ENCODE results near the gene SPPL2B.

The SPPL2B gene

DNA sequence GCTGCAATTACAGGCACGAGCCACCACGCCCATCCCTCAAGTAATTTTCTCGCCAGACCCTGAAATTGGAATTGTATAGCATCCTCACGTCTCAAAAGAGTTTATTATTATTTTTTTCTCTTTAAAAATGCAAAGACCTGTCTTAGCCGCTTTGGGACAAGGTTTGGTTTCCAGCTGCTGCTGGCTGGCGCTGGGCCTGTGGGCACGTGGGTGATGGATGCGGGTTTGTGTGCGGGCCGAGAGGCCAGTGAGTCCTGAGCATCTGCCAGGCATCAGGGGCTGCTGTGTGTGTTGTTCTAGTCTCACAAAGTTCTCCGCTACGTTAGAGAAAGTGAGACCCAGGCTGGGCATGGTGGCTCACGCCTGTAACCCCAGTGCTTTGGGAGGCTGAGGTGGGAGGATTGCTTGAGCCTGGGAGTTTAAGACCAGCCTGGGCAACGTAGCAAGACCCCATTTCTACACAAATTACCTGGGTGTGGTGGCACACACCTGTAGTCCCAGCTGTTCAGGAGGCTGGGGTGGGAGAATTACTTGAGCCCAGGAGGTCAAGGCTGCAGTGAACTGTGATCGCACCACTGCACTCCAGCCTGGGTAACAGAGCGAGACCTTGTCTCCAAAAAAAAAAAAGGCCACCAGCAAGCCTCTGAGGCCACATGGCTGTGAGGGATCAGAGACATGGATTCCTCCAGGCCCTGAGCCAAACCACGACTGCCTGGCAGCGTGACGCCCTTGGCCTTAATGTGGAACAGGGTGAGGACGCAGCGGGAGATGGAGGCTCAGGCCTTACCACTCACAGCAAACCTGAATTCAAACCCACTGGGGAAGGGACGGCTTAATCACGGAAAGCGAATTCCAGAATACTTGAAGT, 26.9 kb downstream of the SPPL2B start:
- DNase-seq (ENCODE audit: low spot score) (no peak), FAIRE-seq (no peak)

DNA sequence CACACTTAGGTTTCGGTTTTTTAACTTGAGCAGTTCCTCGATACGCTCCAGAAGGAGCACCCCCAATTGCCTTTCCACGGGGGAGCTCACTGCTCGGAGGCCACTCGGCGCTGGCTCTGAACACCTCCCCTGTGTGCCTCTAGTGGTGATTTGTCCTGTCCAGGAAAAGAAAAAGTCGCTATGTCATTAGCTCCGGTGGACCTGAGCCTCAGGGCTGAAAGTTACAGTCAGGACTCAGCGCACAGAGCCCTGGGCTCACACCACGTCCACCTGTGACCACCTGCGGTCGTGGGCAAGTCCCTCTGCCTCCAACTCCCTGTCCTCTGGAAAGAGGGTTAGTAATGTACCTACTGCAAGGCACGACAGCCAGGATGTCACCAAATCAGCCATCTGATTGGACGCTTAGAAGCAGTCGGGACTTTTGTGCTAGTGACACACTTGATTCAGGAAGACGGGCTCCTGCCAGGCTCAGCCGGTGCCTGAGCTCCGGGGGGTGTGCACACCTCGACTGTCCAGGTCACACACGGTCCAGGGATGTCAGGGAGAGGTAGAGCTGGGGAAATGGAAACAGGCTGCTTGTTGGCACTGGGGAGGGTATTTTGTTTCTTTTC, 27.7 kb downstream of the SPPL2B start:
- DNase-seq (ENCODE audit: low spot score), result no peak
- FAIRE-seq, result no peak

DNA sequence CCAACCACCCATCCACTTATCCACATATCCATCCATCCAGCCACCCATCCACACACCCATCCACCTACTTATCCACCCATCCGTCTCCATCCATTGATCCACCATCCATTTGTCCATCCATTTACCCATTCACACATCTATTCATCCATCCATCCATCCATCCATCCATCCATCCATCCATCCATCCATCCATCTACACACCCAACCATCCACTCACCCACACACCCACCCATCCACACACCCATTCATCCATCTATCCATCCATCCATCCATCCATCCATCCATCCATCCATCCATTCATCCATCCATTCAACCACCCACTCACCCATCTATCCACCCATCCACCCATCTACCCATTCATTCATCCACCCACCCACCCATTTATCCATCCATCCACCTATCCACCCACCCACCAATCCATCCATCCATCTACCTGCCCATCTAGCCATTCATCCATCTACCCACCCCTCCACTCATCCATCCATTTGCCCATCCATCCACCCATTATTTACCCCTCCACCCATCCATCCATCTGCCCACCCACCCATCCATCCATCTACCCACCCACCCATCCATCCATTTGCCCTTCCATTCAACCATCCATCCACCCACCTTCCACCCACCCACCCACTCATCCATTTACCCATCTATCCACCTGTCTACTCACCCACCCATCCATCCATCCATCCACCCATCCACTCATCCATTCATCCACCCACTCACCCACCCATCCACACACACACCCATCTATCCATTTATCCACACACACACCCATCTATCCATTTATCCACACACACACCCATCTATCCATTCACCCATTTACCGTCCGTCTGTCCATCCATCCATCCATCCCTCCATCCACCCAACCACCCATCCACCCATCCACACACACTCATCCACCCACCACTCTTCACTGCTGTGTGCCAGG, 29.1 kb downstream of the SPPL2B start:
- DNase-seq (ENCODE audit: low spot score) (no peak), FAIRE-seq (peak; percentile 66)

DNA sequence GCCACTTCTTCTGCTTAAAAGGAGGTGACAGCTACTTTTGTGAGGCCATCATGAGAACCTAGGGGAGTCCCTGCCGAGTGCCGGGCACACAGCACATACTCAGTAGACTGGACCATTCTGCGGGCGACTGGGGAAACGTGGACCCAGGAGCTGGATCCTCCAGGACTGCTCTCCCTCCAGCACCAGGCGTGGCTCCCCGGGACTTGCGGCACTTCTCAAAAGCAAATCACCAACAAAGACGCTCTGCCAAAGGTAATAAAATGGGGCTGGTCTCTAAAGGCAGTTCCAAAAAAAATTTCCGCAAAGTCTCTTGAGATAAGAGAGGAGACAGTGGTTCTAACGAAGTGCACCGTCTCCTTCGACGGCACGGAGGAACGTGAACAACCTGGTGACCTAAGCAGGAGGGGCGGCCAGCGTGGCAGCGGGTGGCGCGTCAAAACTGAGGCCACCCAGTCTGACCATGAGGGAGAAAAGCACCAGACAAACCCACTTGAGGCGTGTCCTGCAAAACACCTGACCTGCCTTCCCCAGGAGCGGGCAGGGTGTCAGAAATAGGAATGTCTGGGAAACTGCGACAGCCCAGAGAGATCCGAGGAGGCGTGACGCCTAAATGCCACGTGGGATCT, 30.2 kb downstream of the SPPL2B start:
- FAIRE-seq (no peak), DNase-seq (ENCODE audit: low spot score) (no peak)

DNA sequence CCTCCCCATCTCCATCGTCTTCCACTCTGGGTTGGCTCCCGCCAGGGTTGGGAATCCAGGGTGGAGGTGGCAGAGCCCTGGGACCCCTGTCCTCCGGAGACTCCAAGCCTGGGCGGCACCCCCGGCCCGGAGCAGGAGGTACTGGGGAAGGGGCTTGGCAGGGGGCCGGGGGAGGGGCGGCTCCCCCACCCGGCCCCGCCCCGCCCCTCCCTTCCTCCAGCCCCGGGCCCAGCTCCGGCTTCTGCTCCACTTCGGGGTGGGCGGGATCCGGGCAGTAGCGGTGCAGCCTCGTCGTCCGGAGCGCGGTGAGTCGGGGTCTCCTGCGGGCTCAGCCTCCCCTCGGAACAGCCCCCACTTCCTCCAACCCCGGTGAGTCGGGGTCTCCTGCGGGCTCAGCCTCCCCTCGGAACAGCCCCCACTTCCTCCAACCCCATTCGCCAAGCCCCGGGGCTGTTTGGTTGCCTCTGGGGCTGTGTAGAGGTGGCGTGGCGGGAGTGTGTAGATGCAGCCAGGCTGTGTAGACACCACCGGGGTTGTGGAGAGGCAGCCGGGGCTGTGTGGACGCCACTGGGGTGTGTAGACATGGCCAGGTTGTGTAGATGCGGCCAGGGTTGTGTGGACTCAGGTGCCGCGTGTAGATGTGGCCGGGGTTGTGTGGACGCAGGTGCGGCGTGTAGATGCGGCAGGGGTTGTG, 31.7 kb downstream of the SPPL2B start, which contains the start of gene TMPRSS9:
TMPRSS9 (plus strand) TSS at position 274 of the 694 bp plus-strand sequence. CDS start 29,521 bp downstream, outside the sequence.
- DNase-seq (ENCODE audit: low spot score) (no peak), FAIRE-seq (no peak)

DNA sequence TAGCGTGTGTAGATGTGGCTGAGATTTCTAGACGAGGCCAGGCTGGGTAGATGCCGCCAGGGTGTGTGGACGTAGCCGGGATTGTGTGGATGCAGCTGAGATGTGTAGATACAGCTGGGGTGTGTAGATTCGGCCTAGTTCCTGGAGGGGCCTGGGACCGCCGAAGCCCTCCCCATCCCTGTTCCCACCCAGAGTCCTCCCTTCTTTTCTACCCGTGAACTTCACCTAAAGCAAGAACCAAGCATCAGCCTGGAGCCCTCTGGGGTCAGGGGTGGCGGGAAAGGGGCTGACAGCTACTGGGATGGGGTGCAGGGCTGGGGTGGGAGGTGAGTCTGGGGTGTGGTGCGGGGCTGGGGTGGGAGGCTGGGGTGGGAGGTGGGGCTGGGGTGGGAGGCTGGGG, 32.3 kb downstream of the SPPL2B start:
- DNase-seq (ENCODE audit: low spot score), result no peak
- no peak for FAIRE-seq

DNA sequence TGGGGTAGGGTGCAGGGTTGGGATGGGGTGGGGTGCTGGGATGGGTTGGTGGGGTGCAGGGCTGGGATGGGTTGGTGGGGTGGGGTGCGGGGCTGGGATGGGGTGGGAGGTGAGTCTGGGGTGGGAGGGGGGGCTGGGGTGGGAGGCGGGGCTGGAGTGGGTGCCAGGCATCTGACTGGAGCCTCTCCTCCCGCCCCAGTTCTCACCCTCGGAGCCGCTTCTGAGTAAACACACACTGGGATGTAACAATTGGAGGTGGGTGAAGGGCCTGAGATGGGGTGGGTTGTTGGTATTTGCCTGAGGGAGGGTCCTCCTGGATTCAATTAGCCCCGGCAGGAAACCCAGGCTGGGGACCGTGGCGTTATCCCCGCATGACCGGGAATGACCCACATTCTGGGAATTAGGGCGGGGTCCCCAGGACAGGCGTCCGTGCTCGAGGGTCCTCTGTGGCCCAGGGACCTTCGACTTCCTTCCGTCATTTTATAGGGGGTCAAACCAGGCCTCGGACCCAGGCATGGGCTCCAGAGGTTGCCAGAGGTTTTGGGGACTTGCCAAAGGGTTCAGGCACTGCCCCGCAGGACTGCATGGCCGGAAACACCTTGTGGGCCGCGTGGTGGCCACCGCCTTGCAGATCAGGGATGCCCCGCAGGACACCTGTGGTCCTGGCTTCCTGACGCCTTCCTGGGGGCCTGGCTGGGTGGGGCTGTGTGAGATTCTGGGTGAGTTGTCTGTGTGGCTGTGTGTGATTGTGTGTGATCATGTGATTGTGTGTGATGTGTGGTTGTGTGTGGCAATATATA, 33.0 kb downstream of the SPPL2B start:
- DNase-seq (ENCODE audit: low spot score) (no peak), FAIRE-seq (no peak)

DNA sequence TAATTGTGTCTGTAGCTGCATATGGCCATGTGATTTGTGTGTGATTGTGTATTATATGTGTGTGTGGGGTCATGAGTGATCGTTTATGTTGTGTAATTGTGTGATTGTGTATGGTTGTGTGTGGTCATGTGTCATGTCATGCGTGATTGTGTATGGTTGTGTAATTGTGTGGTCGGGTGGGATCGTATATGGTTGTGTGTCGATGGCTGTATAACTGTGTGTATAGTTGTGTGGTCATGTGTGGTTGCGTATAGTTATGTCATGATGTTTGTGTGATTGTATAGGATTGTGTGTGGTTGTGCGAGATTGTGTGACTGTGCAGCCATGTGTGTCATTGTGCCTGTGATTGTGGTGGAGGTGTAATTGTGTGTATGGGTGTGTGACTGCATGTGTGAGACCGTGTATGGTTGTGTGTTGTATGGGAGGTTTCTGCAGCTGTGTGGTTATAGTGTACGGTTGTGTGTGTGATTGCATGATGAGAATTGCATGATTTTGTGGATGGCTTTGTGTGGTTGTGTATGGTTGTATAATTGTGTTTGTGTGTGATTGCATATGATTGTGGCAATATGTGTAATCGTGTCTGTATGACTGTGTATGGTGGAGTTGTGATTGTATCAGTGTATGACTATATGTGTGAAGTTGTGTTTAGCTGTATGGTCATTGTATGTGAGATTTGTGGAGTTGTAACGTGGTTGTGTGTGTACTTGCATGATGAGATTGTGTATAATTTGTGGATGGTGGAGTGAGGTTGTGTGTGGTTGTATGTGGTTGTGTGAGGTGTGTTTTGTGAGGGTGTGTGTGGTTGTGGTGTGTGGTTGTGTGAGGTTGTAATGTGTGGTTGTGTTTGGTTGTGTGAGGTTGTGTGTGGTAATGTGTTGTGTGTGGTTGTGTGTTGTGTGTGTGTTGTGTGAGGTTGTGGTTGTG, 33.8 kb downstream of the SPPL2B start:
- FAIRE-seq (peak; percentile 53), DNase-seq (ENCODE audit: low spot score) (no peak)

DNA sequence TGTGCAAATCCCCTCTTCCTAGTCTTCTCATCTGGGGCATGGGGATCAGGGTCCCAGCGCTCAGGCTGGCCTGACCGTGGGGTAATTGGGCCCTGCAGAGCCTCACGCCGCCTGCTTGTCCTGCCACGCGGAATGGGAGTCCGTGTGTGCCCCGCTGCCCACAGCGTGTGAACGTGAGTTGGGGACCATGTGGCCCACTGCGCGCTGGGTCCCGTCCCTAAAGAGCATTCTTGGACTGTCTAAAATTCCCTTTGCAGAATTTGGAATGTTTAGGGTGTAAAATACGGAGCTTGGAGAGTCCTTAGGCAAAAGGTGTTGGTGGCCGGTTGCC, 34.5 kb downstream of the SPPL2B start:
- no peak for DNase-seq (ENCODE audit: low spot score)
- FAIRE-seq, result no peak

DNA sequence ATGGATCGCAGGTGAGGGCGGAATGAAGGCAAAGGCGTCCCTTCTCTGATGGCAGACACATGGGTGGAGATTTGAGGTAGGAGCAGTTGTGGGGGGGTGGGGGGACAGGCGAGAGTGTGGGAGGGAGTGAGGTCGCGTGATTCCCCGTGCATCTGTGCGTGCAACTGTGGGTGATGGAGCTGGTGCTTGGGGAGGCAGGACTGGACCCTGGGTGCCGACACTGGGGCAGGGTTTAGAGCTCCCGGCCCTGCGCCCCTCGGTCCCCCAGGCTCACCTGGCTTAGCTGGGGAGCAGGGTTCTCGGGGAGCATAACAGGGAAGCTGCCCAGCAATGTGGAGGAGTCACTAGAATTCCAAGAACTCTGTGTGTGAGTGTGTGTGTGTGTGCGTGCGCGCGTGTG, 34.9 kb downstream of the SPPL2B start:
- DNase-seq (ENCODE audit: low spot score) (no peak), FAIRE-seq (no peak)

DNA sequence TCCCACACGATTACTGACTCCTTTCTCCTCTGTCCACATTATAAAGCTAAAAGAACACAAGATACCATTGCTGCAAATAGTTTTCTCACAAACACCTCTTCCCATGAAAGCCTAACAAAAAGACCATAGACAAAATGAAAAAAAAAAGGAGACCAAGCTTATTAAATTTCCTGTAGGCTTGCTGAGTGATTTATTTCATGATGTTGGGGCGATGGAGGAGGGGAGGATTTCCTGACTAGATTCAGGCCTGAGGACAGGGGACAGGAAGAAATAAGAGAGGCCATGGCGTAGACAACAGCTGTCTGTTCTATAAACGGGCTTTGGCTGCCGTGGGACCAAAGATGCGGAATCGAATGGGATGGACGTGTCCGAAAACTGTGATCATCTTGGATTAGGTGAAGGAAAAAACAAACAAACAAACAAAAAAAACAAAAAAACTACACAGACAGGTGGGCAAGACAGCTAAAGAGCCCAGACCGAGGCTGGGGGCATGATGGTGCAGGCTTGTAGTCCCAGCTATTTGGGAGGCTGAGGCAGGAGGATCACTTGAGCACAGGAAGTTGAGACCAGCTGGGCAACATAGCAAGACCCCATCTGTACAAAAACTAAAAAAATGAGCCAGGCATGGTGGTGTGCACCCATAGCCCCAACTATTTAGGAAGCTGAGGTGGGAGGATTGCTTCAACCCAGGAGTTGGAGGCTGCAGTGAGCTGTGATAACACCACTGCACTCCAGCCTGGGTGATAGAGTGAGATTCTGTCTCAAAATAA, 36.9 kb downstream of the SPPL2B start:
- FAIRE-seq (no peak), DNase-seq (ENCODE audit: low spot score) (no peak)

DNA sequence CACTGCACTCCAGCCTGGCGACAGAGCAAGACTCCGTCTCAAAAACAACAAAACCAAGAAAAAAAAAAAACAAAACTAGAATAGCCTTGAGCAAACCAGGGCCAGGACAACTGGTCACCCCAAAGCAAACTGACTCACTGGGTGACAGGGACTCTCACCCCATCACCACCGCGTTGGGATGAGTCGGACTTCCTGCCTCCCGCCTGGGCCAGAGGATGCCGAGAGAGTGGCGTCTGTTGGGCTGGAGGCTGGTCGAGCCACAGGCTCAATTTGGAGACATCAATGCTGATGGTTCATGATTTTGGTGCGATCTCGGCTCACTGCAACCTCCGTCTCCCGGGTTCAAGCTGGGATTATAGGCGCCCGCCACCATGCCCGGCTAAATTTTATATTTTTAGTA, 43.2 kb downstream of the SPPL2B start:
- FAIRE-seq (no peak), DNase-seq (ENCODE audit: low spot score) (no peak)

DNA sequence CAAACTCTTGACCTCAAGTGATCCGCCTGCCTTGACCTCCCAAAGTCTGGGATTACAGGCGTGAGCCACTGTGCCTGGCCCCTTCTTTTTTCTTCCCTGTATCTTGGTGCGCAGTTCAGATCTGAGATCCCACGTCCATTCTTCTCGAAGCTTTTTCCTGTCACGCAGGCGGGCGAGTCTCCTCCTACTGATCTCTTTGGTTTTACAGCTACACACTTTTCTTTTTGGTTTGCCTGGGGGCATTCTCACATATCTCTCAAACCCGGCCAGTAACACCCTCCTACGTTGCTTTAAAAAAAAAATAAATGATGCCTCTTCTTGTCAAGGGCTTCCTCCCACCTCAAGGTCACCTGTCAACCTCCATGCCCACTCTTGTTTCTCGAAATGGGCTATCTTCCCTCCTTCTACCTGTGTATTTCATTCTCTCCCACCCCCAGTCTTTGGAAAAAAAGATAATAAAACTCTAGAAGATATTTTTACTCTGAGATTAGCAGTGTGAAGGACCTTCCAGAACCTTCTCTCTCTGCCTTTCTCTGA, 43.7 kb downstream of the SPPL2B start:
- no peak for FAIRE-seq

DNA sequence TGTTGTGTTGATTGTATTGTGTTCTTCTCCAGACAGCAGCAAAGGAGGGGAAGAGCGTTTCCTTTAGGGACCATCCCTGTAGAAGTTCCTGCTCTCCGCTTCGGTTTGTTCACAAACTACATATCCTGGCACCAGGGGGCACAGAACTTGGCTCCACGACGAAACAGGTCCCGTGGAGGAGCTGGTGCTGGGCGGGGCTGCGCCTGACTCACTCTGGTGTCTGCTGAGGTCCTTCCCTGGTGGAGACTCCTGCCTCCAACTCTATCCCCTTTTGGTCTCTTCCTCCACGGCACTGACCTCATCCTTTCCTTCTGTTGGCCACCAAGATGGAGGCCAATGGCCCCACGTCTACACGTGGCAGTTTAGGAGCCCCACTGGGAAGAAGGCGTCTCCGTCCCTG, 46.3 kb downstream of the SPPL2B start:
- DNase-seq (ENCODE audit: low spot score) (no peak), FAIRE-seq (no peak)

More for the DNA sequence above, 43.7 kb downstream of the SPPL2B start:
- no peak for DNase-seq (ENCODE audit: low spot score)

DNA sequence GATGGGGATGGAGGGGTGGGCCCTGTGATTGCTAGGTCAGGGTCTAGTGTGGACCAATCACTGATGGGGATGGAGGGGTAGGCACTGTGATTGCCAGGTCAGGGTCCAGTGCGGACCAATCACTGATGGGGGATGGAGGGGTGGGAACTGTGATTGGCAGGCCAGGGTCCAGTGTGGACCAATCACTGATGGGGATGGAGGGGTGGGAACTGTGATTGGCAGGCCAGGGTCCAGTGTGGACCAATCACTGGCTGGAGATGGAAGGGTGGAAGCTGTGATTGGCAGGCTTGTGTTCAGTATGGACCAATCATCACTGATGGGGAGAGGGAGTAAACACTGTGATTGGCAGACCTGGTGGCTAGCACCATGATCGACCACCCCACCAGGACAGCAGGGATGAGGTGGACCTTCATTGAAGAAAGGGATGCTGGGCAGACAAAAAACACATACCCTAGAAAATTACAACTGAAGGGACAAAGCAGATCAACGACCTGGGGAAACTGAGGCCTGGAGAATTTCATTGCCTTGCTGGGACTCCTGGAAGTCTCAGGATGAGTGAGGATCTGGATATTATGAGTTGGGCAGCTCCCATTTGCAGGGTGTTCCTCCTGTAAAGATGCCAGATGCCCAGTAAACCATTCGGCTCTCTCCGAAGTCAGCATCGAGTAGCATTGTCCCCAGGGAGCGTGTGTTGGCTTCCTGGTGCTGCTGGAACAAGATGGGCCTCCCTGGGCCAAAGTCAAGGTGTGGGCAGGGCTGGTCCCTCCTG, 47.1 kb downstream of the SPPL2B start:
- FAIRE-seq, result peak; percentile 77
- no peak for DNase-seq (ENCODE audit: low spot score)

DNA sequence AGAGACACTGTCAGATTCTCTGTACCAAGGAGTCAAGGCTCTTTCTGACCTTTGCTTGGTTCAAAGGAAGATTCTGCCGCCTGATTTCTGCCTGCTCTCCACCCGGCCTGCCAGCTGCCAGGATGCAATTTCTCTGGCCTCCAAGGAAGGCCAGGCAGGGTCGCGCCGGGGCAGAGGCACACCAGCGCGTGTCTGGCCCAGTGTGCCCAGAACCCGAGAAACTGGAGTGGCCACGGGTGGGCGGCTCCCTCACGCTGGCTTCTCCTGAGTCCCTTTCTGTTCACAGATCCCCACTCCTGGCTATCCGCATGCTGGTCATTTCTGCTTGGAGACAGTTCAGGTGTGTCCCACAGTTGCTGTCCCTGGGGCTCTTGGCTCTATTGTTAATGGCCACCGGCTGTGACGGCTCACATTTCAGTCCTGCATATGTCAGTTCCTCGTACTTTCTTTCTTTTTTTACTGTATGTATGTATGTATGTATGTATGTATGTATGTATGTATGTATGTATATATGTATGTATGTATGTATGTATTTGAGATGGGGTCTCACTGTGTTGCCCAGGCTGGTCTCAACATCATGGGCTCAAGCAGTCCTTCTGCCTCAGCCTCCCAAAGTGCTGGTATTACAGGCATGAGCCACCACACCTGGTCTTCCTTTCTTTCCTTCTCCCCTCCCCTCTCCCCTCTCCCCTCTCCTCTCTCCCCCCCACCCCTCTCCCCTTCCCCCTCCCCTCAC, 48.5 kb downstream of the SPPL2B start:
- no peak for FAIRE-seq
- DNase-seq (ENCODE audit: low spot score), result no peak

Measured in urothelium cell line (cell line).